Measurements from ENCODE around the gene LDB1.

DNA sequence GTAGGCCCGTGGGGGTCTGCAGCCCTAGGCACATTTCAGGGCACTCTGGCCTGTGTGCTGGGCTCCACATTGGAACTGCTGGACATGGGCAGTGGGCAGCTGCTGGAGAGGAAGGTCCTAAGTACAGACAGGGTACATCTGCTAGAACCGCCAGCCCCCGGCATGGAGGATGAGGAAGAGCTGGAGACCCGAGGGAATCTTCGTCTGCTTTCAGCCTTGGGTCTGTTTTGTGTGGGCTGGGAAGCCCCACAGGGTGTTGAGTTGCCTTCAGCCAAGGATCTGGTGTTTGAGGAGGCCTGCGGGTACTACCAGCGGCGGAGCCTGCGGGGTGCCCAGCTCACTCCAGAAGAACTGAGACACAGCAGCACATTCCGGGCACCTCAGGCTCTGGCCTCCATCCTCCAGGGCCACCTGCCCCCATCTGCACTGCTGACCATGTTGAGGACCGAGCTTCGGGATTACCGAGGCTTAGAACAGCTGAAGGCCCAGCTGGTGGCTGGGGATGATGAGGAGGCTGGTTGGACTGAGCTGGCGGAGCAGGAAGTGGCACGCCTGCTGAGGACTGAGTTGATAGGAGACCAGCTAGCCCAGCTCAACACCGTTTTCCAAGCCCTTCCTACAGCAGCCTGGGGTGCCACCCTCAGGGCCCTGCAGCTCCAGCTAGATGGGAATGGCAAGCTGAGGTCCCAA lies 53.6 kb downstream of the LDB1 start:
- TF ChIP-seq ZNF274 (IDR thresholded peaks at IDR 0.05; ENCODE audit: low read depth, low read length) (no peak), YY1 (IDR thresholded peaks at IDR 0.05; ENCODE audit: insufficient read depth, insufficient read length) (no peak)

All from NT2/D1 (cell line).